ENCODE data around the gene RBL1.
"Not testable (repeated sequence)": the region's sequence is repeated elsewhere in the genome, so short reads cannot be mapped to it uniquely, and the experiment has no call there.

- not testable (repeated sequence) for TF ChIP-seq CTCF, POLR2A (IDR thresholded peaks at IDR 0.05)
These were observed 128.8 kb downstream of the RBL1 start for GRCh38 chr20:36966965-36967364.

Measured in breast epithelium (tissue), 3 donors.